DND-41 (cell line): Measurements from ENCODE around the gene RTN4RL1.
"Not testable (repeated sequence)": the region's sequence is repeated elsewhere in the genome, so short reads cannot be mapped to it uniquely, and the experiment has no call there.

ENCODE experiments used
- ATAC-seq: fragments of 200-7000 bp; cut with Tn5 transposase; 3 replicates; pipeline ENCODE4 v1.9.1; 2021; ENCODE audit warnings: low read depth; ENCODE audit not compliant: insufficient read depth
- DNase-seq: peaks from one replicate; pipeline ENCODE4 v3.0.0-alpha.2; 2020
- H2AFZ ChIP-seq: 2 replicates; pipeline ENCODE4 v1.6.0; 2012; ENCODE audit warnings: low read depth, low read length
- H3K27ac ChIP-seq: 2 replicates; pipeline ENCODE4 v1.5.1; 2012; ENCODE audit warnings: low read length, inconsistent platforms
- H3K27me3 ChIP-seq: fragments of 200-600 bp; sonication (generic); 2 replicates; pipeline ENCODE4 v1.6.0; 2012; ENCODE audit warnings: low read length, mild to moderate bottlenecking, inconsistent platforms; ENCODE audit not compliant: insufficient read depth, poor library complexity
- H3K36me3 ChIP-seq: 2 replicates; pipeline ENCODE4 v1.5.1; 2012; ENCODE audit warnings: low read length, inconsistent platforms; ENCODE audit not compliant: insufficient read depth
- H3K4me1 ChIP-seq: 2 replicates; pipeline ENCODE4 v1.5.1; 2012; ENCODE audit warnings: mild to moderate bottlenecking, low read length; ENCODE audit not compliant: insufficient read depth
- H3K4me2 ChIP-seq: 2 replicates; pipeline ENCODE4 v1.6.0; 2012; ENCODE audit warnings: mild to moderate bottlenecking, moderate library complexity, low read length, inconsistent platforms; ENCODE audit not compliant: insufficient read depth
- H3K4me3 ChIP-seq, 2 experiments: fragments of 200-600 bp in 1 of 2; shearing (Covaris generic) in 1 of 2; 2 replicates each; pipeline ENCODE4 v1.5.1; 2012 to 2016; ENCODE audit warnings: inconsistent platforms in 2 of 2, low read length in 2 of 2, mild to moderate bottlenecking in 2 of 2, low read depth in 1 of 2, moderate library complexity in 1 of 2
- H3K79me2 ChIP-seq: 2 replicates; pipeline ENCODE4 v1.6.0; 2012; ENCODE audit warnings: low read length, inconsistent platforms; ENCODE audit not compliant: insufficient read depth
- H3K9ac ChIP-seq: 2 replicates; pipeline ENCODE4 v1.6.0; 2012; ENCODE audit warnings: low read depth, mild to moderate bottlenecking, inconsistent platforms, low read length, moderate library complexity
- H3K9me3 ChIP-seq: 2 replicates; pipeline ENCODE4 v1.5.1; 2012; ENCODE audit warnings: low read length, moderate library complexity, mild to moderate bottlenecking, inconsistent platforms; ENCODE audit not compliant: insufficient read depth, severe bottlenecking
- H4K20me1 ChIP-seq: 2 replicates; pipeline ENCODE4 v1.6.0; 2012; ENCODE audit warnings: low read length; ENCODE audit not compliant: insufficient read depth
- CTCF ChIP-seq: IDR thresholded peaks from 2 replicates; pipeline ENCODE4 v1.5.1; 2012; ENCODE audit warnings: borderline replicate concordance, low read length, moderate library complexity, mild to moderate bottlenecking; ENCODE audit not compliant: poor library complexity, severe bottlenecking; ENCODE audit errors: extremely low read depth
- EZH2 ChIP-seq: IDR thresholded peaks from 3 replicates; pipeline ENCODE4 v1.6.1; 2012; ENCODE audit warnings: borderline replicate concordance, low read depth, mild to moderate bottlenecking, moderate library complexity, low read length, inconsistent platforms; ENCODE audit not compliant: severe bottlenecking

Gene RTN4RL1

GRCh38 chr17:1896243-1897104 is 128.7 kb downstream of the RTN4RL1 start:
- no peak overlapping the region for H2AFZ ChIP-seq
- no peak for ATAC-seq
- no peak overlapping the region for H3K4me2 ChIP-seq
- DNase-seq = no peak
- no peaks in the 10 kb centered on the region for H3K79me2 ChIP-seq
- H3K4me1 ChIP-seq = no peaks in the 10 kb centered on the region
- H3K36me3 ChIP-seq = peaks cover 73% of the 10 kb centered on the region
- no peak overlapping the region for H3K4me3 ChIP-seq
- no peak overlapping the region for H3K9ac ChIP-seq
- H3K9me3 ChIP-seq = no peaks in the 10 kb centered on the region
- TF ChIP-seq EZH2 (no peak), CTCF (no peak)
- H3K27ac ChIP-seq = no peak overlapping the region
- H3K27me3 ChIP-seq = no peaks in the 10 kb centered on the region
- H4K20me1 ChIP-seq = 0 out of 2 replicates have a peak, but pooled peaks cover 5% of the 10 kb centered on the region

GRCh38 chr17:1895479-1895878 is 129.7 kb downstream of the RTN4RL1 start:
- H3K36me3 ChIP-seq = peaks cover 83% of the 10 kb centered on the region
- not testable (repeated sequence) for ATAC-seq, H3K27ac ChIP-seq, H2AFZ ChIP-seq, H3K79me2 ChIP-seq, H4K20me1 ChIP-seq, DNase-seq, H3K27me3 ChIP-seq, H3K9me3 ChIP-seq, H3K4me2 ChIP-seq, H3K9ac ChIP-seq, H3K4me3 ChIP-seq, H3K4me1 ChIP-seq

GRCh38 chr17:1894753-1895339 is 130.3 kb downstream of the RTN4RL1 start:
- Histone ChIP-seq H4K20me1 (0 out of 2 replicates have a peak, but pooled peaks cover 5% of the 10 kb centered on the region), H3K36me3 (peaks cover 86% of the 10 kb centered on the region), H3K27ac (no peak overlapping the region), H3K27me3 (no peaks in the 10 kb centered on the region), H3K9me3 (no peaks in the 10 kb centered on the region), H2AFZ (no peak overlapping the region), H3K9ac (no peak overlapping the region), H3K4me1 (no peaks in the 10 kb centered on the region), H3K4me2 (no peak overlapping the region), H3K4me3 (no peak overlapping the region), H3K79me2 (no peaks in the 10 kb centered on the region)
- TF ChIP-seq CTCF (no peak), EZH2 (no peak)
- no peak for DNase-seq
- ATAC-seq = no peak

GRCh38 chr17:1890758-1891450 is 134.2 kb downstream of the RTN4RL1 start:
- H3K79me2 ChIP-seq = no peaks in the 10 kb centered on the region
- 0 out of 2 replicates have a peak, but pooled peaks cover 3% of the 10 kb centered on the region for H4K20me1 ChIP-seq
- H3K9me3 ChIP-seq = no peaks in the 10 kb centered on the region
- no peak overlapping the region for H3K4me2 ChIP-seq
- no peak overlapping the region for H3K27ac ChIP-seq
- H3K36me3 ChIP-seq = peaks cover 93% of the 10 kb centered on the region
- ATAC-seq = no peak
- H3K27me3 ChIP-seq = no peaks in the 10 kb centered on the region
- no peak for TF ChIP-seq EZH2
- TF ChIP-seq CTCF = no peak
- DNase-seq = no peak
- no peak overlapping the region for H2AFZ ChIP-seq
- no peak overlapping the region for H3K4me3 ChIP-seq
- H3K4me1 ChIP-seq = no peaks in the 10 kb centered on the region
- no peak overlapping the region for H3K9ac ChIP-seq
